ENCODE data around the gene LKAAEAR1. TPM values are rescaled to one million over a fixed set of nuclear protein-coding genes. Genes with fewer than 3 reads are reported as not detected.

LKAAEAR1 gene
- polyA plus RNA-seq, 1 donor (not counting 4 experiments of a cell fraction or from before 2014, with no cell fraction given): not detected

DNA sequence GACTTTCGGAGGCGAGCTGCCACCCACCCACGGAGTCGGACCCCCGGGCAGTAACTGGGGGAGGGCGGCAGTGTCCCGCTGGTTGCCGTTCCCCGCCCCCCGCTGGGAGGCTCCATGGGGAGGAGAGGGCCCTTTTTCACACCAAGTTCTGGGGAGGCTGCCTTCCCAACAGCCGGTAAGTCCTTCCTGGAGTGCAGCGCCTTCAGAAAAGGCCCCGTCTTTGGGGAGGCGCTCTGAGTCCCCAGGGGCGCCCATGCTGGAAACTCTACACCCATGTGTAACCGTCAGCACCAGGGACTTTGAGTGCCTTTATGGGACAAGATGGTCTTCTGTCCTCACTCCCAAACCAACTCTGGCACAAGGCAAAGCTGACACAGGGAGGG lies 34.3 kb downstream of the LKAAEAR1 start:
- H3K36me3 ChIP-seq (ENCODE audit: control insufficient read depth in 2 of 2, extremely low read depth in 1 of 2, insufficient read depth in 2 of 2, low read length in 2 of 2): no peaks in the 10 kb centered on the region
- H3K4me2 ChIP-seq (ENCODE audit: control insufficient read depth, extremely low read depth, insufficient read depth, low read depth, low read length): no peak overlapping the region
- no peak overlapping the region for H3K9ac ChIP-seq (ENCODE audit: control insufficient read depth, extremely low read depth, insufficient read depth, low read length)
- no peak overlapping the region for H3K4me3 ChIP-seq (ENCODE audit: control insufficient read depth in 2 of 3, extremely low read depth in 1 of 3, insufficient read depth in 2 of 3, low read depth in 1 of 3, low read length in 3 of 3)
- dilution Hi-C loops (cut with MboI; ENCODE audit: extremely low pct_ligation_motif_present, low sequenced_read_pairs): no loop called here
- no peak overlapping the region for H3K27ac ChIP-seq (ENCODE audit: control insufficient read depth, insufficient read depth, low read length)
- no peaks in the 10 kb centered on the region for H3K79me2 ChIP-seq (ENCODE audit: control insufficient read depth, insufficient read depth, low read length)
- peaks cover 27% of the 10 kb centered on the region for H3K4me1 ChIP-seq (ENCODE audit: control insufficient read depth, extremely low read depth, insufficient read depth, low read length)
- no peak overlapping the region for H2AFZ ChIP-seq (ENCODE audit: control insufficient read depth, low read length)
- H3K27me3 ChIP-seq (ENCODE audit: control insufficient read depth, extremely low read depth, insufficient read depth, low read length): peaks cover 44% of the 10 kb centered on the region
- H4K20me1 ChIP-seq (ENCODE audit: control insufficient read depth, extremely low read depth, insufficient read depth, low read length): peaks cover 2% of the 10 kb centered on the region
- no peak for DNase-seq (ENCODE audit: low read depth, low spot score)
- H3K9me3 ChIP-seq (ENCODE audit: control insufficient read depth, low read depth, low read length): no peaks in the 10 kb centered on the region
- FAIRE-seq: no peak
- TF ChIP-seq EZH2 (IDR thresholded peaks at IDR 0.05; ENCODE audit: low read length): peak; percentile 50
- TF ChIP-seq, protein P1, sequence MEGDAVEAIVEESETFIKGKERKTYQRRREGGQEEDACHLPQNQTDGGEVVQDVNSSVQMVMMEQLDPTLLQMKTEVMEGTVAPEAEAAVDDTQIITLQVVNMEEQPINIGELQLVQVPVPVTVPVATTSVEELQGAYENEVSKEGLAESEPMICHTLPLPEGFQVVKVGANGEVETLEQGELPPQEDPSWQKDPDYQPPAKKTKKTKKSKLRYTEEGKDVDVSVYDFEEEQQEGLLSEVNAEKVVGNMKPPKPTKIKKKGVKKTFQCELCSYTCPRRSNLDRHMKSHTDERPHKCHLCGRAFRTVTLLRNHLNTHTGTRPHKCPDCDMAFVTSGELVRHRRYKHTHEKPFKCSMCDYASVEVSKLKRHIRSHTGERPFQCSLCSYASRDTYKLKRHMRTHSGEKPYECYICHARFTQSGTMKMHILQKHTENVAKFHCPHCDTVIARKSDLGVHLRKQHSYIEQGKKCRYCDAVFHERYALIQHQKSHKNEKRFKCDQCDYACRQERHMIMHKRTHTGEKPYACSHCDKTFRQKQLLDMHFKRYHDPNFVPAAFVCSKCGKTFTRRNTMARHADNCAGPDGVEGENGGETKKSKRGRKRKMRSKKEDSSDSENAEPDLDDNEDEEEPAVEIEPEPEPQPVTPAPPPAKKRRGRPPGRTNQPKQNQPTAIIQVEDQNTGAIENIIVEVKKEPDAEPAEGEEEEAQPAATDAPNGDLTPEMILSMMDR (optimal IDR thresholded peaks at IDR 0.05 in 1 of 3, IDR thresholded peaks at IDR 0.05 in 1 of 3, conservative IDR thresholded peaks at IDR 0.05 in 1 of 3; ENCODE audit: extremely low read depth in 1 of 3, insufficient read depth in 2 of 3, low read length in 3 of 3): no peak
- no peaks in the 10 kb centered on the region for H3K9me1 ChIP-seq (ENCODE audit: control insufficient read depth, extremely low read depth, insufficient read depth, low read length)

DNA sequence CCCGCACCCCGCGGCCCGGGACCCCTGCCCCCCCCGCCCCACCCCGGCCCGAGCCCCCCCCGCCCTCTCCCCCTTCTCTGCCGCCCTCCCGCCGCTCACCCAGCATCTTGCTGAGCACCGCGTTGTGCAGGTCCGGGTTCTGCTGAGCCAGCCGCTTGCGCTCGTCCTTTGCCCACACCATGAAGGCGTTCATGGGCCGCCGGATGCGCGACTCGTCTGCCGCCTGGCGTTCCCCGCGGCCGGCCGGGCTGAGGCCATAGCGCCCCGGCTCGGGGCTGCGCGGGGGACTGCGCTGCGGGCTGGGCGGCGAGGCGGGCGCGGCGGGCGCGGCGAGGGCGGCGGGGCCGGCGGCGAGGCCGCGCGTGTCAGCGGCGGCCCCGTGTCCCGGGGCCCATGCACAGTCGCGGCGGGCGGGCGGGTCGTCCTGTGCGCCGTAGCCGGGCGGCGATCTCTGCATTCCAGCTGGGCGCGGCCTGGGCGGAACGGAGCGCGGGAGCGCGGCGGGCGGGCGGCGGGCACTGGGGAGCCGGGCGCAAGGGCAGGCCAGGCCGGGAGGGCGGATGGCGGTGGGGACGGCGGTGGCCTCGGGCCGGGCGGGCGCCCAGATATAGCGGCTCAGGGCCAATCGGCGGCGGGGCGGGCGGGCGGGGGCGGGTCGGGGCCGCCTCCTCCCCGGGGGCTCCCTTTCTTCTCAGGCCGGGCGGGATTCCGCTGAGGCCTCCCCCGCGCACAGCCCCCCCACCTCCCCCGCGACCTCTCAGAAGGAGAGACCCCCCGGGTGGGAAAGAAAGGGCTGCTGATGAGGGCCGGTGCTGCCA lies 34.9 kb downstream of the LKAAEAR1 start, which contains the start of gene SOX18:
Gene SOX18 (minus strand): TSS at position 580 of the 818 bp plus-strand sequence. CDS start 123 bp downstream, at position 457.
- no peaks in the 10 kb centered on the region for H3K79me2 ChIP-seq (ENCODE audit: control insufficient read depth, insufficient read depth, low read length)
- no peak within 1 kb of the TSS for H3K4me3 ChIP-seq (ENCODE audit: control insufficient read depth in 2 of 3, extremely low read depth in 1 of 3, insufficient read depth in 2 of 3, low read depth in 1 of 3, low read length in 3 of 3)
- dilution Hi-C loops (cut with MboI; ENCODE audit: extremely low pct_ligation_motif_present, low sequenced_read_pairs): no loop called here
- DNase-seq (ENCODE audit: low read depth, low spot score) (no peak), FAIRE-seq (no peak)
- no peaks in the 10 kb centered on the region for H3K36me3 ChIP-seq (ENCODE audit: control insufficient read depth in 2 of 2, extremely low read depth in 1 of 2, insufficient read depth in 2 of 2, low read length in 2 of 2)
- H3K4me1 ChIP-seq (ENCODE audit: control insufficient read depth, extremely low read depth, insufficient read depth, low read length): peaks cover 27% of the 10 kb centered on the region
- no peak for TF ChIP-seq EZH2 (IDR thresholded peaks at IDR 0.05; ENCODE audit: low read length)
- TF ChIP-seq, protein P1 (optimal IDR thresholded peaks at IDR 0.05 in 1 of 3, IDR thresholded peaks at IDR 0.05 in 1 of 3, conservative IDR thresholded peaks at IDR 0.05 in 1 of 3; ENCODE audit: extremely low read depth in 1 of 3, insufficient read depth in 2 of 3, low read length in 3 of 3): peak in 1 of 3 experiments; percentile 29
- no peaks in the 10 kb centered on the region for H3K9me3 ChIP-seq (ENCODE audit: control insufficient read depth, low read depth, low read length)
- no peak within 1 kb of the TSS for H3K27ac ChIP-seq (ENCODE audit: control insufficient read depth, insufficient read depth, low read length)
- H3K4me2 ChIP-seq (ENCODE audit: control insufficient read depth, extremely low read depth, insufficient read depth, low read depth, low read length): no peak within 1 kb of the TSS
- peaks cover 44% of the 10 kb centered on the region for H3K27me3 ChIP-seq (ENCODE audit: control insufficient read depth, extremely low read depth, insufficient read depth, low read length)
- no peaks in the 10 kb centered on the region for H3K9me1 ChIP-seq (ENCODE audit: control insufficient read depth, extremely low read depth, insufficient read depth, low read length)
- no peak within 1 kb of the TSS for H3K9ac ChIP-seq (ENCODE audit: control insufficient read depth, extremely low read depth, insufficient read depth, low read length)
- H4K20me1 ChIP-seq (ENCODE audit: control insufficient read depth, extremely low read depth, insufficient read depth, low read length): no peaks in the 10 kb centered on the region
- no peak within 1 kb of the TSS for H2AFZ ChIP-seq (ENCODE audit: control insufficient read depth, low read length)
